GM12875 (cell line): ENCODE results near the gene SH3TC1.
A peak's percentile ranks its signal among the peaks of the same experiment; 100 is the strongest.

ENCODE experiments used
- H3K4me3 ChIP-seq: one replicate; pipeline ENCODE4 v1.5.1; 2011; ENCODE audit warnings: low read depth, low read length, control low read depth
- TF ChIP-seq, protein P1 (sequence below): IDR thresholded peaks from 2 replicates; pipeline ENCODE4 v1.5.1; 2011; ENCODE audit warnings: low read depth, mild to moderate bottlenecking, control low read depth, inconsistent platforms, low read length, moderate library complexity, borderline replicate concordance; ENCODE audit not compliant: insufficient read depth

SH3TC1 gene

DNA sequence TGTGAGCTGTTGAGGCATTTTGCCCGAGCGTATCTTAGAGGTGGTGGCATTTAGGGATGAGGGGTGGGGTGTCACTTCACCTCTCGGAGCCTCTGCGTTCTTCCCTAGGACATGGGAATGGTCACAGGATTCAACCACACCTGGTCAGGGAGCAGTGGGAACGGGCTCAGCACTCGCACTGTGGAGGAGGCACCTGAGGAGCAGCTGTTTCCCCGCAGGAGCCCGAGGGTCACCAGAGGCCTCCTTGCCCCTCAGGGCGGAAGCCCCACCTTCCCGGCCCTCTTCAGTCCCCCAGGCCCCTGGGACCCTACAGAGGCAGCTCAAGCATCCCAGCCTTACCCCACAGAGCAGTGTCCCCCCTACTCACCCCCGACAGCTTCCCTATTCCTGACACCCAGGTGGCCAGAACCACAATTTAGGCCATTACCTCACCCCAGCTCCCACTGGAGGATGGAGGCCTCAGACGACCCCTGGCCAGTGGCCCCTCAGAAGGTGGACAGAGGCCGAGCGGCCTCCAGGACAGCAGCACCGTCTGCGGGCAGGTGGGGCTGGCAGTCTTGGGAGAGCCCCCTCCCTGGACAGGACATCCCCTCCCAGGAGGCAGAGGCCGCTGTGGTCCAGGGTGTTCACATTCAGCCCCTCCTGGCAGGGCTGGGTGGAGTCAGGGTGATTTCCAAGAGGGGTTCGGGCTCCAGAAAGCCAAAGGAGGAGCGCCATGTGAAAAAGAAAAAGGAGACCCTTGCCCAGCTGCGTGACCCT, 66.3 kb downstream of the SH3TC1 start:
- H3K4me3 ChIP-seq = no peak overlapping the region
- TF ChIP-seq, protein P1, sequence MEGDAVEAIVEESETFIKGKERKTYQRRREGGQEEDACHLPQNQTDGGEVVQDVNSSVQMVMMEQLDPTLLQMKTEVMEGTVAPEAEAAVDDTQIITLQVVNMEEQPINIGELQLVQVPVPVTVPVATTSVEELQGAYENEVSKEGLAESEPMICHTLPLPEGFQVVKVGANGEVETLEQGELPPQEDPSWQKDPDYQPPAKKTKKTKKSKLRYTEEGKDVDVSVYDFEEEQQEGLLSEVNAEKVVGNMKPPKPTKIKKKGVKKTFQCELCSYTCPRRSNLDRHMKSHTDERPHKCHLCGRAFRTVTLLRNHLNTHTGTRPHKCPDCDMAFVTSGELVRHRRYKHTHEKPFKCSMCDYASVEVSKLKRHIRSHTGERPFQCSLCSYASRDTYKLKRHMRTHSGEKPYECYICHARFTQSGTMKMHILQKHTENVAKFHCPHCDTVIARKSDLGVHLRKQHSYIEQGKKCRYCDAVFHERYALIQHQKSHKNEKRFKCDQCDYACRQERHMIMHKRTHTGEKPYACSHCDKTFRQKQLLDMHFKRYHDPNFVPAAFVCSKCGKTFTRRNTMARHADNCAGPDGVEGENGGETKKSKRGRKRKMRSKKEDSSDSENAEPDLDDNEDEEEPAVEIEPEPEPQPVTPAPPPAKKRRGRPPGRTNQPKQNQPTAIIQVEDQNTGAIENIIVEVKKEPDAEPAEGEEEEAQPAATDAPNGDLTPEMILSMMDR = no peak

DNA sequence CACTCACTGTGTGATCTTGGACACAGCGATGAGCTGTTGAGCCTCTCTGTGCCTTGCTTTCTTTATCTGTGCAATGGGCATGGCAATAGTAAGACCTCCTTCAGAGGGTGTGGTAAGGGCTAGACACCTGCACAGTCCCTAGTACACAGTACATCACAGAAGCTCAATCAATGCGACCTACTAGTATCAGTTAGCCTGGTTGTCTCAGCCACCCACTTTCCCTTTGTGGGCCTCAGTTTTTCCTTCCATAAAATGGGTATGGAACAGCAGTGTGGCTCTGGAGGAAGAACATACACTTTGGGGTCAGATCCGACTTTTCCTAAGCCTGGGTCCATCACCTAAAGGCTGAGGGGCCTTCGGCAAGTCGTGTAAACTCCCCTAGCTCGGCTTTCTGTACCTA, 67.0 kb downstream of the SH3TC1 start:
- TF ChIP-seq, protein P1 = no peak

DNA sequence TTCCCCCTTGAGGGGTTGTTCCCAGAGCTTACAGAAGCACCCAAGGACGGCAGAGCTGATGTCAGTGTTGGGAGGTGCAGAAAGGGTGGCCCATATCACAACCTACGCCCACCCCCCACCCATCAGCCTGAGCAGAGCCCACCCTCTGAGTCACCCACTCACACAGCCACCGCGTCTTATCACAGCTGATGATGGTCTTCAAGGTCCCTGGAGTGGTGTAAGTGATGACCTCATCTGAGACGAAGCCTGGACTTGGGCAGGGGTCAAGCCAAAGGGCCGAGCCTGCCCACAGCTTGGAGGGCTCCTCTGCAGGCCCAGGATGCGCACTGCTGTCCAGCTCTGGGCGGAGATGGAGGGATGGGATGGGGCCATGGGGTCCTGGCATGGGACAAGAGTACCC, 67.4 kb downstream of the SH3TC1 start:
- TF ChIP-seq, protein P1 = no peak
- H3K4me3 ChIP-seq = no peak overlapping the region

More for the DNA sequence above, 67.0 kb downstream of the SH3TC1 start:
- no peak overlapping the region for H3K4me3 ChIP-seq

DNA sequence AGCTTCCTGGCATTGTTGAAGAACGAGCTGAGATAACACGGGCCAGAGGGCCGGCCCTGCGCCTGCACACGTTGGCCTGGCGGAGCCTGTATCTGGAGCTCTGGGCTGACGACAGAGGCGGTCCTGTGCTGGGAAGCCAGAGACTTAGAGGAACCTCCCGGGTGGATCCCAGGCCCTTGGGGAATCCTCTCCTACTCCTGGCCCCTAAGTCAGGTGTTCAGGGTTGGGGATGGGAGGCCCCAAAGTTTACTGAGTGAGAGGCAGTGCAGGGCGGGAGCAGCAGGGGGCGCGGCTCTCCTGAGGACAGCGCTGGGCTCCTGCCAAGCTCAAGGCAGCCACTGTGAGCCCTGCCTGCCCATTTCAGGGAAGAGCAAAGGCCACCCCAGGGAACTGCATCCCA, 68.0 kb downstream of the SH3TC1 start:
- no peak overlapping the region for H3K4me3 ChIP-seq
- TF ChIP-seq, protein P1 = peak; percentile 76

DNA sequence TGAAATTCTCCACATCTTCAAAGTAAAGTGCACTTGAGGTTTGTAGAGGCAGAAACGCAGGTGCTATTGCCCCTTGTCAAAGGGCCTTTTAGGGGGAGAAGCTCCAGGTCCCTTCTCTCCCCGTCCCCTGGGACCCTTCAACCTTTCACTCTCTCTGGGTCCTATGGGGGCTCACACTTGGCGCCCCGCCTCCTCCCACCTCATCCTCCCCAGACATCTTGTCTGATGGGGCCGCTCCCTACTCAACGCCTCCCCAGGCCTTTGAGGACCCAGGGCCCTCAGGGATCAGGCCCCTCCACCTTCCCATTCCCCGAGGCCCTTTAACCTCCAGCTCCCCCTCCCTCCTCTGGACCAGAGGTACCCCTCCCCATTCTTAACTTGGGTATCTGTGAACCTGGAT, 69.1 kb downstream of the SH3TC1 start:
- TF ChIP-seq, protein P1 = no peak
- no peak overlapping the region for H3K4me3 ChIP-seq

DNA sequence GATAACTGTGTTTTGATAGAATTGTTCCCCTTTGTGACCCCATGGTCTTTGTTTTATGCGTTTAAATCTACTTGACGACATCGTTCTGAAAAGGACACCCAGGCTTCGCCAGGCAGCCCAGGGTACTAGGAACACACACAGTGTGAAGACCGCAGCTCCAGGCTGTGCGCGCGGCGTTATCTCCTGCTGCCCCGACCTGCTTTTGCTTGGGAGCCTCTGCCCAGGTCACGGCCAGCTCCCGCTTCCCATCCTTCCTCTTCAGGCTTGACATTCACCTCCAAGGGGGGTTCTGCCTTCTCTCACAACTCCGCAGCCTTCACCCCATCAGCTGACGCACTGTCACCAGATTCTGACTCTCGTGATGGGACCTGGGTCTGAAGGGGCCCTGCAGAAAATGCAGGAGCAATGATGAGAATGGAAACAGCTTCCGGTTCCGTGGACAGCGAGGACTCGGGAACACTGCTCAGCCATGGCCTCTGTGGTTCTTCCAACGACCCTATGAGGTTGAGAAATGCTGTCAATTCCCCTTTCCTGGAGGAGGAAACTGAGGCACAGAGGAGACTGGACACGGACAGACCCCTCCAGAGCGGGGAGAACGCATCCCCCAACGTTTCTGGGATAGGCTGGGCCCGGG, 69.9 kb downstream of the SH3TC1 start:
- H3K4me3 ChIP-seq = no peak overlapping the region
- TF ChIP-seq, protein P1 = no peak

DNA sequence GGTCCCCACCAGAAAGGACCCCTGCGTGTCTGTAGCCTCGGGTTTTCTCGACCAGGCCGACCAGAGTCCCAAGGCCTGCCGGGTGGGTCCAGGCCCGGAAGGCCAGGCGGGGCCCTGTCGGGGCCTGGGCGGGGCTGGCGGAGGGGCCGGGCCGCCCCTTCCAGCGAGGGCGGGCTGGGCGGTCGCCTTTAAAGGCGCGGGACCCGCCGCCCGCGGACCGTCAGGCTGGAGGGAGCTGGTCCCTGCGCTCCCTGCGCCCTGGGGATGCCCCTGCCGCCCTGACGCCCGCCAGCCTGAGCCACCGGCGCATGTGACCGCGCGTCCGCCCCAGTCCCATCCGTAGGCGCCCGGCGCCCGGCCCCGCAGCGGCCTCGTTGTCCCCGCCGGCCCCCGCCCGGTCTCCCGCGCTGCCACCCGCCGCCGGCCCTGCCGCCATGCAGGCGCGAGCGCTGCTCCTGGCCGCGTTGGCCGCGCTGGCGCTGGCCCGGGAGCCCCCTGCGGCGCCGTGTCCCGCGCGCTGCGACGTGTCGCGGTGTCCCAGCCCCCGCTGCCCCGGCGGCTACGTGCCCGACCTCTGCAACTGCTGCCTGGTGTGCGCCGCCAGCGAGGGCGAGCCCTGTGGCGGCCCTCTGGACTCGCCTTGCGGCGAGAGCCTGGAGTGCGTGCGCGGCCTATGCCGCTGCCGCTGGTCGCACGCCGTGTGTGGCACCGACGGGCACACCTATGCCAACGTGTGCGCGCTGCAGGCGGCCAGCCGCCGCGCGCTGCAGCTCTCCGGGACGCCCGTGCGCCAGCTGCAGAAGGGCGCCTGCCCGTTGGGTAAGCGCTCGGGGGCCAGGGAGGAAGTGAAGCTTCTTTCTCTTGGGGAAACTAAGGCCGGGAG, 70.7 kb downstream of the SH3TC1 start, which contains the start of gene HTRA3:
Gene HTRA3 (plus strand): TSS at position 220 of the 883 bp plus-strand sequence. CDS start 215 bp downstream, at position 435.
- no peak within 1 kb of the TSS for H3K4me3 ChIP-seq
- TF ChIP-seq, protein P1 = no peak
